Mammary epithelial cell (primary cell): Measurements from ENCODE around the gene SLFN12L.

ENCODE experiments used
- EZH2 ChIP-seq: IDR thresholded peaks from 2 replicates; pipeline ENCODE4 v1.6.1; 2012; ENCODE audit warnings: low read length, inconsistent platforms, borderline replicate concordance
- TF ChIP-seq, protein P1 (sequence below), 2 donors: IDR thresholded peaks in 1 of 2; conservative IDR thresholded peaks in 1 of 2; 2 replicates each; pipeline ENCODE4 v1.5.1; 2011 to 2012; ENCODE audit warnings: inconsistent platforms in 2 of 2, low read length in 2 of 2, mild to moderate bottlenecking in 2 of 2, control low read depth in 1 of 2, low read depth in 1 of 2; ENCODE audit not compliant: insufficient read depth in 1 of 2; ENCODE audit errors: extremely low read depth in 1 of 2

DNA sequence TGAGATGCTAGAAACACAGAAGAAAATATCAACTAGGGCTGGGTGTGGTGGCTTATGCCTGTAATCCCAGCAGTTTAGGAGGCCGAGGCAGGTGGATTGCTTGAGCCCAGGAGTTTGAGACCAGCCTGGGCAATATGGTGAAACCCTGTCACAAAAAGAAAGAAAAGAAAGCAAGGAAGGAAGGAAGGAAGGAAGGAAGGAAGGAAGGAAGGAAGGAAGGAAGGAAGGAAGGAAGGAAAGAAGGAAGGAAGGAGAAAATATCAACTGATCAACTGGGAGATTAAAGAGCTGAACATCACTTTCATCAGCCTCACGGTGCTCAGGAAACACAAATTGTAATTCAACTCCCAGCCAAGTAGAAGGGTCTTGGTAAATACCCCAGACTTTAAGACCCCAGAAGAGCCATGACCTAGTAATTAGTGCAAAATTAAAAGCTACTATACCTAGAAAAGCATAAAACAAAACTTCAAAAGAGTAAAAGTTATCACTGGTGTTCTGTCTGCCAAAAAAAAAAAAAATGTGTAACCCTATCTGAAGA, 61.1 kb downstream of the SLFN12L start:
- TF ChIP-seq, protein P1, sequence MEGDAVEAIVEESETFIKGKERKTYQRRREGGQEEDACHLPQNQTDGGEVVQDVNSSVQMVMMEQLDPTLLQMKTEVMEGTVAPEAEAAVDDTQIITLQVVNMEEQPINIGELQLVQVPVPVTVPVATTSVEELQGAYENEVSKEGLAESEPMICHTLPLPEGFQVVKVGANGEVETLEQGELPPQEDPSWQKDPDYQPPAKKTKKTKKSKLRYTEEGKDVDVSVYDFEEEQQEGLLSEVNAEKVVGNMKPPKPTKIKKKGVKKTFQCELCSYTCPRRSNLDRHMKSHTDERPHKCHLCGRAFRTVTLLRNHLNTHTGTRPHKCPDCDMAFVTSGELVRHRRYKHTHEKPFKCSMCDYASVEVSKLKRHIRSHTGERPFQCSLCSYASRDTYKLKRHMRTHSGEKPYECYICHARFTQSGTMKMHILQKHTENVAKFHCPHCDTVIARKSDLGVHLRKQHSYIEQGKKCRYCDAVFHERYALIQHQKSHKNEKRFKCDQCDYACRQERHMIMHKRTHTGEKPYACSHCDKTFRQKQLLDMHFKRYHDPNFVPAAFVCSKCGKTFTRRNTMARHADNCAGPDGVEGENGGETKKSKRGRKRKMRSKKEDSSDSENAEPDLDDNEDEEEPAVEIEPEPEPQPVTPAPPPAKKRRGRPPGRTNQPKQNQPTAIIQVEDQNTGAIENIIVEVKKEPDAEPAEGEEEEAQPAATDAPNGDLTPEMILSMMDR (conservative IDR thresholded peaks at IDR 0.05 in 1 of 2, IDR thresholded peaks at IDR 0.05 in 1 of 2; ENCODE audit: extremely low read depth in 1 of 2, insufficient read depth in 1 of 2, low read depth in 1 of 2, low read length in 2 of 2), result no peak
- TF ChIP-seq EZH2, result no peak
